Thoracic aorta (tissue), 2 donors: ENCODE results near the gene URGCP. TPM values are rescaled to one million over a fixed set of nuclear protein-coding genes. Genes with fewer than 3 reads are reported as not detected.
A peak's percentile ranks its signal among the peaks of the same experiment; 100 is the strongest.

Source experiments
- ATAC-seq: fragments of 150-250 bp; one replicate; pipeline ENCODE4 v1.8.0; 2017; ENCODE audit warnings: low read depth; ENCODE audit not compliant: insufficient number of reproducible peaks, low FRiP score
- DNase-seq: peaks from one replicate; pipeline ENCODE4 v3.0.0-alpha.2; 2020; ENCODE audit warnings: low spot score
- H3K27ac ChIP-seq, 2 donors: fragments of 200-600 bp; sonication (generic); 1 replicate in 1 of 2; 2 replicates in 1 of 2; pipeline ENCODE4 v1.5.1; 2016; ENCODE audit warnings: mild to moderate bottlenecking in 2 of 2, moderate library complexity in 2 of 2
- H3K27me3 ChIP-seq: fragments of 200-600 bp; sonication (generic); replicated peaks from 2 replicates; pipeline ENCODE4 v1.6.0; 2016; ENCODE audit warnings: mild to moderate bottlenecking; ENCODE audit not compliant: insufficient read depth
- H3K36me3 ChIP-seq: fragments of 200-600 bp; sonication (generic); one replicate; pipeline ENCODE4 v1.5.1; 2016
- H3K4me1 ChIP-seq, 2 donors: fragments of 200-600 bp; sonication (generic); 1 replicate in 1 of 2; 2 replicates in 1 of 2; pipeline versions ENCODE4 v1.5.1 to v1.6.0; 2016; ENCODE audit warnings: low read depth in 2 of 2, mild to moderate bottlenecking in 1 of 2; ENCODE audit not compliant: control insufficient read depth in 1 of 2
- H3K4me3 ChIP-seq: fragments of 200-600 bp; sonication (generic); 2 replicates; pipeline ENCODE4 v1.5.1; 2016; ENCODE audit warnings: mild to moderate bottlenecking
- H3K9me3 ChIP-seq: fragments of 200-600 bp; sonication (generic); 2 replicates; pipeline ENCODE4 v1.5.1; 2016
- CTCF ChIP-seq: fragments of 200-600 bp; sonication (generic); IDR thresholded peaks from one replicate; pipeline ENCODE4 v1.5.1; 2019; ENCODE audit warnings: antibody characterized with exemption
- total RNA-seq, 2 donors: library from RNA; depleted of rRNA; stranded (reverse); fragments of >200 nt; gene quantifications; one replicate each; pipeline versions ENCODE4 v1.1.0 to v1.2.3, GENCODE V29; 2016

The URGCP gene
- total RNA-seq, 2 donors from 2014 or later = 33.7 to 41.0 TPM

DNA sequence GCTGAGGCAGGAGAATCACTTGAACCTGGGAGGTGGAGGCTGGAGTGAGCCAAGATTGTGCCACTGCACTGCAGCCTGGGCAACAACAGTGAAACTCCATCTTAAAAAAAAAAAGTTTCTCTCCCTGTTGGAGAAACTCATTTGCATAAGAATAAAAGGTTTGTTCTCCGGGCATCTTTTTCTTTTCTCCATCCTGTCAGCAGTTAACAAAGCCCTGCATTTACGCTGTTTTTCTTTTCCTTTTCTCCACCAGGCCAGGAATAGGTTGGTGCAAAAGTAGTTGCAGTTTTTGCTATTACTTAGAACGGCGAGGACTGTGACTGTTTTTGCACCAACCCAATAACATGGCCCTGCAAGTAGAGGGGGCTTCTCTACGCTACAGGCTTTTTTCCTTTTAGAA is 9.5 kb upstream of the URGCP start:
- Histone ChIP-seq H3K9me3 (no peaks in the 10 kb centered on the region), H3K27me3 (no peaks in the 10 kb centered on the region), H3K4me1 (no peaks in the 10 kb centered on the region), H3K4me3 (no peak overlapping the region), H3K36me3 (no peaks in the 10 kb centered on the region), H3K27ac (no peak overlapping the region)
- no peak for DNase-seq
- TF ChIP-seq CTCF = no peak
- no peak for ATAC-seq

DNA sequence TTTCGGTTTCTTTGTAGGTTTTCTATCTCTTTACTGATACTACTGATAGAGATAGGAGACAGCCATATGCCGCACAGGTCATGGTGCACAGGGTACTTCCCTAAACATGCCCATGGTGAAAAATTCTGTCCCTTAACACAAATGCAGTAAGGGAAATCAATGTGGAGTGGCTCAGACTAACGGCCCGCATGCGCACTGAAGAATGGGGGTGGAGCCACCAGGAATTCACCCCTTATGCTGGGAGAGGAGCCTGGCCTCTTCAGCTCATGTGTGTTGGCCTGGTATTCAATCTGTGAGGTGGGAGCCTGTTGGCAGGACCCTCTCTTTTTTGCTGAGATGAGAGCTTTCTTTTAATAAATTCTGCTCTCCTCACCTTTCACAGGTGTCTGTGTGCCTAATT is 8.4 kb upstream of the URGCP start:
- H3K4me3 ChIP-seq = no peak overlapping the region
- no peak overlapping the region for H3K27ac ChIP-seq
- DNase-seq (no peak), ATAC-seq (no peak)
- no peaks in the 10 kb centered on the region for H3K4me1 ChIP-seq
- TF ChIP-seq CTCF = no peak
- H3K27me3 ChIP-seq = no peaks in the 10 kb centered on the region
- H3K36me3 ChIP-seq = no peaks in the 10 kb centered on the region
- H3K9me3 ChIP-seq = no peaks in the 10 kb centered on the region

- Histone ChIP-seq H3K27me3 (no peaks in the 10 kb centered on the region), H3K4me3 (peak overlapping the region; percentile 86), H3K27ac (peak overlapping the region; percentile 66 to 75), H3K4me1 (peaks cover 14 to 36% of the 10 kb centered on the region in 2 donors), H3K36me3 (no peaks in the 10 kb centered on the region), H3K9me3 (no peaks in the 10 kb centered on the region)
- DNase-seq = no peak
- TF ChIP-seq CTCF = no peak
- no peak for ATAC-seq
Observed at GRCh38 chr7:43905956-43906330, 453 bp downstream of the URGCP start.

GRCh38 chr7:43905209-43905946 is 1.0 kb downstream of the URGCP start:
- peaks cover 16 to 42% of the 10 kb centered on the region in 2 donors for H3K4me1 ChIP-seq
- DNase-seq (no peak), ATAC-seq (no peak)
- H3K27me3 ChIP-seq = no peaks in the 10 kb centered on the region
- no peak for TF ChIP-seq CTCF
- peak overlapping the region; percentile 86 for H3K4me3 ChIP-seq
- H3K27ac ChIP-seq = peak overlapping the region; percentile 66 to 75
- H3K36me3 ChIP-seq = no peaks in the 10 kb centered on the region
- no peaks in the 10 kb centered on the region for H3K9me3 ChIP-seq

GRCh38 chr7:43904533-43905208 is 1.7 kb downstream of the URGCP start:
- H3K9me3 ChIP-seq = no peaks in the 10 kb centered on the region
- no peak for ATAC-seq
- no peaks in the 10 kb centered on the region for H3K36me3 ChIP-seq
- no peak for TF ChIP-seq CTCF
- H3K4me1 ChIP-seq = peaks cover 16 to 42% of the 10 kb centered on the region in 2 donors
- peak overlapping the region; percentile 86 for H3K4me3 ChIP-seq
- peak overlapping the region; percentile 66 to 75 for H3K27ac ChIP-seq
- H3K27me3 ChIP-seq = no peaks in the 10 kb centered on the region
- DNase-seq = no peak
